Mucosa of stomach (tissue), 1 donor: ENCODE results near the gene CAMK2N2.

Source experiments
- H3K27me3 ChIP-seq: one replicate; pipeline ENCODE4 v1.7.0; 2013; ENCODE audit warnings: mild to moderate bottlenecking, low read length; ENCODE audit not compliant: control insufficient read depth, insufficient read depth
- H3K36me3 ChIP-seq: one replicate; pipeline ENCODE4 v1.7.0; 2013; ENCODE audit warnings: low read length; ENCODE audit not compliant: control insufficient read depth, insufficient read depth
- H3K4me1 ChIP-seq: one replicate; pipeline ENCODE4 v1.7.0; 2013; ENCODE audit warnings: mild to moderate bottlenecking, low read length; ENCODE audit not compliant: control insufficient read depth, insufficient read depth
- H3K4me3 ChIP-seq: one replicate; pipeline ENCODE4 v1.7.0; 2013; ENCODE audit warnings: low read length
- H3K9ac ChIP-seq: one replicate; pipeline ENCODE4 v1.7.0; 2013; ENCODE audit warnings: mild to moderate bottlenecking, low read length, moderate library complexity
- H3K9me3 ChIP-seq: one replicate; pipeline ENCODE4 v1.7.0; 2013; ENCODE audit warnings: mild to moderate bottlenecking, low read length, moderate library complexity; ENCODE audit not compliant: control insufficient read depth
- donor health status: Pancreatic carcinoma.

The CAMK2N2 gene

DNA sequence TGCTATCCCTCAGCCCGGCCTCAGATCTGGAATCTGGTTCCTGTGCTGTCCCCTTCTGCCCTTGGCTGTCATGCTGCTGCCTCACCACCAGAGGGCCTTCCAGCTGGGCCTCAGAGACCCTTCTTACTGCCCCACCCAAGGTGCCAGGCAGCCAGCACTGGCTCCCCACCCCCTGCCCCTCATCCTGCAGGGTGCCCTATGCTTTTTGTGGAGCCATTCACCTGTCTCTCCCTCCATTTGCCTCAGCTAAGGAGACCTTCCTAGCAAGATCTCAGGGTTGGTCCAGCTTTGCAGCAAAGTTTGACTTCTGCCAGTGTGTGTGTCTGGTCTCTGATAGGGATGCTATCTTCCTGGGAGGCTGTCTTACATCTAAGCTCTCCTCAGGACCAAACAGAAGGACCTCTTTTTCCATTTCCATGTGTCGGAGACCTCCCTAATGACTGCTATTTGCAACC lies 33.8 kb downstream of the CAMK2N2 start:
- Histone ChIP-seq H3K4me3 (no peak overlapping the region), H3K4me1 (peaks cover 9% of the 10 kb centered on the region), H3K9me3 (no peaks in the 10 kb centered on the region), H3K27me3 (peaks cover 57% of the 10 kb centered on the region), H3K9ac (no peak overlapping the region), H3K36me3 (no peaks in the 10 kb centered on the region)

DNA sequence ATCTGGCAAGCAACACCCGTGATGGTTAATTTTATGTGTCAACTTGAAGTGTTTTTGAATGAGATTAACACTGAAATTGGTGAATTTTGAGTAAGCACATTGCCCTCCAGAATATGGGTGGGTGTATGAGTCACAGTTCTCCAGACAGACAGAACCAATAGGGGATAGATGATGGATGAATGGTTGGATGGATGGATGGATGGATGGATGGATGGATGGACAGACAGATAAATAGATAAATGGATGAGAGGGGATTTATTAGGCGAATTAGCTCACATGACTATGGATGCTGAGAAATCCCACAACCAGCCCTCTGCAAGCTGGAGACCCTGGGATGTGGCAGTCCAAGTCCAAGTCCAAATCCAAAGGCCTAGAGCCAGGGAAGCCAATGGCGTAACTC lies 37.4 kb downstream of the CAMK2N2 start:
- Histone ChIP-seq H3K9me3 (no peaks in the 10 kb centered on the region), H3K9ac (no peak overlapping the region), H3K36me3 (no peaks in the 10 kb centered on the region), H3K4me3 (no peak overlapping the region), H3K27me3 (peaks cover 22% of the 10 kb centered on the region), H3K4me1 (no peaks in the 10 kb centered on the region)

DNA sequence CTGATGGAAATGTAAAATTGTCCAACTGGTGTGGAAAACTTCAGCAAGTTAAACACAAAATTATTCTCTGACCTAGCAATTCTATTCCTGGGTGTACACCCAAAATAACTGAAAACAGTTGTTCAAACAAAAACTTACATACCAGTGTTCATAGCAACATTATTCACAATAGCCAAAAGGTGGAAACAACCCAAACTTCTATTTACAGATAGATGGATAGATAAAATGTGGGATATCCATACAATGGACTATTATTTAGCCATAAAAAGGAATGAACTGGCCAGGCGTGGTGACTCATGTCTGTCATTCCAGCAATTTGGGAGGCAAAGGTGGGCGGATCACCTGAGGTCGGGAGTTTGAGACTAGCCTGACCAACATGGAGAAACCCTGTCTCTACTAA lies 38.8 kb downstream of the CAMK2N2 start:
- Histone ChIP-seq H3K4me1 (no peaks in the 10 kb centered on the region), H3K9me3 (no peaks in the 10 kb centered on the region), H3K9ac (no peak overlapping the region), H3K36me3 (no peaks in the 10 kb centered on the region), H3K4me3 (no peak overlapping the region), H3K27me3 (peaks cover 8% of the 10 kb centered on the region)

DNA sequence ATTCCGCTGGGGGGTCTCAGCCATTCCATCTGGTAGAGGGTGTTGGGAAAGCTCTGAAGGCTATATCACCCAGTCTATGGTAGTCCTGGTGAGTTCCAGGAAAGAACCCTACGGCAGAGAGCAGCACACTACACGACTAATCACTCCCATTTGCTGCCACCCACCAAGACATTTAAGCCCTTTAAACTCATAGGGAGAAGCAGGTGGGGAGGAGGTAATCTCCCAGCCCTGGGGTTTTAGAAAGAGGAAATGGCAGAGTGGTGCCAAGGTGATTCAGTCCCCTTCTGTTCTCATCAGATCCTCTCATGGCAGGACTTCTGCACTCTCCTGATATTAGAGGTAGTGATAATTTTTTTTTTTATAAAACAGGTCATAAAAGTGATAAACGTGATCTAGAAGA lies 42.5 kb downstream of the CAMK2N2 start:
- no peaks in the 10 kb centered on the region for H3K4me1 ChIP-seq
- H3K27me3 ChIP-seq = no peaks in the 10 kb centered on the region
- H3K4me3 ChIP-seq = no peak overlapping the region
- no peaks in the 10 kb centered on the region for H3K36me3 ChIP-seq
- H3K9me3 ChIP-seq = no peaks in the 10 kb centered on the region
- H3K9ac ChIP-seq = no peak overlapping the region

DNA sequence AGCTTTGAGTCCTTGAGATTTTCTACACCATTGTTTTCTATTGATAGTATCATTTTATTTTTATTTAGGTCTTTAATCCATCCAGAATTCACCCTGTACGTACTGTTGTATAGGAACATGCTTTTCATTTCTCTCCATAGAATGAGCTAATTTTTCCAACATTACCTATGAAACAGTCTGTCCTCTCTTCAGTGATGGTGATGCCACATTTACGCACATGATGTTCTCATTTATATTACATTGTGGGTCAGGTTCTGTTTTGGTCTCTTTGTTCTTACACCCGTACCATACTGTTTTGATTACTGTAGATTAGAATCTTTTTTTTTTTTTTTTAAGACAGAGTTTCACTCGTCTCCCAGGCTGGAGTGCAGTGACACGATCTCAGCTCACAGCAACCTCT lies 49.6 kb downstream of the CAMK2N2 start:
- H3K9ac ChIP-seq = no peak overlapping the region
- no peaks in the 10 kb centered on the region for H3K36me3 ChIP-seq
- no peak overlapping the region for H3K4me3 ChIP-seq
- no peaks in the 10 kb centered on the region for H3K27me3 ChIP-seq
- H3K9me3 ChIP-seq = no peaks in the 10 kb centered on the region
- H3K4me1 ChIP-seq = no peaks in the 10 kb centered on the region

DNA sequence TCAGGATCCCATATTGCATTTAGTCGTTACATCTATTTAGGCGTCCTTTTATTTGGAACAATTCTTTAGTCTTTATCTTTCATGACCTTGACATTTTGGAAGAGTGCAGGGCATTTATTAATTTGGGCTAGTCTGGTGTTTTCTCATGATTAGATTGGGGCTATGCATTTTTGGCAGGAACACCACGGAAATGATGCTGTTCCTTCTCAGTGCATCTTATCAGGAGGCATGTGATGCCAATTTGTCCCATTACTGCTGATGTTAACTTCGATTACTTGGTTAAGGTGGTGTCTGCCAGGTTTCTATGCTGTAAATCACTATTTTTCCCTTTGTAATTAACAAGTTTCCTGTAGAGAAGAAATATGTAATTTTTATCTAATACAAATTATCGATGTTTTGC lies 50.1 kb downstream of the CAMK2N2 start:
- H3K9me3 ChIP-seq = no peaks in the 10 kb centered on the region
- H3K36me3 ChIP-seq = no peaks in the 10 kb centered on the region
- H3K4me3 ChIP-seq = no peak overlapping the region
- no peak overlapping the region for H3K9ac ChIP-seq
- H3K4me1 ChIP-seq = no peaks in the 10 kb centered on the region
- H3K27me3 ChIP-seq = peaks cover under 1% of the 10 kb centered on the region
